HepG2 (cell line): ENCODE data around the gene CIB2. TPM values are rescaled to one million over a fixed set of nuclear protein-coding genes. Genes with fewer than 3 reads are reported as not detected.

Experiments used
- RXRA ChIP-seq: sonication (generic); formaldehyde crosslinking; IDR thresholded peaks from 2 replicates; pipeline ENCODE4 v1.5.1; 2020; ENCODE audit warnings: missing genetic modification reagents
- TBX2 ChIP-seq: sonication (generic); formaldehyde crosslinking; IDR thresholded peaks from 2 replicates; pipeline ENCODE4 v1.5.0; 2020; ENCODE audit warnings: missing genetic modification reagents, mild to moderate bottlenecking, borderline replicate concordance
- ZNF142 ChIP-seq: sonication (generic); formaldehyde crosslinking; IDR thresholded peaks from 2 replicates; pipeline ENCODE4 v1.4.0; 2020; ENCODE audit warnings: missing genetic modification reagents
- ZNF234 ChIP-seq: sonication (generic); formaldehyde crosslinking; conservative IDR thresholded peaks from 2 replicates; pipeline ENCODE4 v1.5.1; 2020; ENCODE audit warnings: mild to moderate bottlenecking, missing genetic modification reagents
- ZNF549 ChIP-seq: sonication (generic); formaldehyde crosslinking; IDR thresholded peaks from 2 replicates; pipeline ENCODE4 v1.5.0; 2020; ENCODE audit warnings: missing genetic modification reagents
- ZSCAN29 ChIP-seq: sonication (generic); formaldehyde crosslinking; conservative IDR thresholded peaks from 2 replicates; pipeline ENCODE4 v1.4.0; 2020; ENCODE audit warnings: mild to moderate bottlenecking, missing genetic modification reagents
- polyA plus RNA-seq, 8 experiments: library from polyadenylated mRNA; depleted of rRNA in 3 of 8; stranded (reverse) in 7 of 8; unstranded in 1 of 8; fragments of >200 nt; fragmentation: Illumina TruSeq in 4 of 8; extraction: Trizol in 4 of 8; gene quantifications; 2 replicates each; pipeline versions ENCODE4 v1.2.1 to v1.2.3, GENCODE V29; 2011 to 2016; ENCODE audit warnings: low read depth in 4 of 8, missing spikeins in 1 of 8, mixed read lengths in 1 of 8; ENCODE audit not compliant: insufficient read depth in 1 of 8
- total RNA-seq, 5 experiments: library from RNA; depleted of rRNA; stranded (reverse); fragments of >200 nt; fragmentation: Illumina TruSeq; extraction: Trizol; gene quantifications; 2 replicates each; pipeline ENCODE4 v1.2.3, GENCODE V29; 2016; ENCODE audit warnings: low read depth in 1 of 5
- TF ChIP-seq, protein P1 (sequence below): sonication (generic); formaldehyde crosslinking; IDR thresholded peaks from 2 replicates; pipeline ENCODE4 v1.5.0; 2020; ENCODE audit warnings: missing genetic modification reagents
- TF ChIP-seq, protein P2 (sequence below): sonication (generic); formaldehyde crosslinking; IDR thresholded peaks from 2 replicates; pipeline ENCODE4 v1.5.0; 2020; ENCODE audit warnings: missing genetic modification reagents
- TF ChIP-seq, protein P3 (sequence below): IDR thresholded peaks from 2 replicates; pipeline ENCODE4 v1.6.1; 2012; ENCODE audit warnings: low read depth, low read length, improper control_type of control experiment

CIB2 gene
- total and polyA plus RNA-seq, 2 of the 13 experiments (the other 11 are each of a cell fraction or from before 2014, with no cell fraction given): 1.4 to 1.5 TPM

DNA sequence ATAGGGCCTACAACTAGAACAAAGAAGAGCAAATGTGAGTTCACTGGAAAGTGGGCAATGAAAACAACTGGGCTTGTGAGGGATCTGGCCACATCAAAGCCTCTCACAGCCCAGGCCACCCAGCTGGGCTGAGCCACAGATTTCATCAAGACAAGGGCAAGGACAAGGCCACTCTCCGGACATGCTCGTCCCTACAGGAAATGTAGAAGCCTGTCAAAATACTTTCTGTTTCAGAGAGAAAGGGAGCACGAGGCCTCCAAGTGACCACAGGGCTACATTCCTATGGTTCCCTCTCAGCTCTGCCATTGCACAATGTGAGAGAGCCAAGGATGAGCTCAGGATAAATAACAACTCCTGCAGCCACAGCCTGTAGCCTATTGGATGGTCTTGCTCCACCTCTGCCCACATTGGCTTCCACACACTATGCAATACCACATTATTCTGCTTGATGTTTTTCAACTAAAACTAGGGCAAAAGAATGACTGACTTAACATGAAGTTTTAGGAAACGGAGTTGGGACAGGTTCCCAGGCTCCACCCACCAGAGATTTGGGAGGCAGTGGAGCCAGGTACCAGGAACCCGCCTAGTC, 65.9 kb downstream of the CIB2 start (continued):
- no peak for TF ChIP-seq ZNF142 (CRISPR knock-in tag)
- peak; percentile 92 for TF ChIP-seq ZSCAN29 (CRISPR knock-in tag)
- TF ChIP-seq, protein P1, sequence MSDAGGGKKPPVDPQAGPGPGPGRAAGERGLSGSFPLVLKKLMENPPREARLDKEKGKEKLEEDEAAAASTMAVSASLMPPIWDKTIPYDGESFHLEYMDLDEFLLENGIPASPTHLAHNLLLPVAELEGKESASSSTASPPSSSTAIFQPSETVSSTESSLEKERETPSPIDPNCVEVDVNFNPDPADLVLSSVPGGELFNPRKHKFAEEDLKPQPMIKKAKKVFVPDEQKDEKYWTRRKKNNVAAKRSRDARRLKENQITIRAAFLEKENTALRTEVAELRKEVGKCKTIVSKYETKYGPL (CRISPR knock-in tag): no peak
- TF ChIP-seq ZNF234: no peak
- TF ChIP-seq, protein P2, sequence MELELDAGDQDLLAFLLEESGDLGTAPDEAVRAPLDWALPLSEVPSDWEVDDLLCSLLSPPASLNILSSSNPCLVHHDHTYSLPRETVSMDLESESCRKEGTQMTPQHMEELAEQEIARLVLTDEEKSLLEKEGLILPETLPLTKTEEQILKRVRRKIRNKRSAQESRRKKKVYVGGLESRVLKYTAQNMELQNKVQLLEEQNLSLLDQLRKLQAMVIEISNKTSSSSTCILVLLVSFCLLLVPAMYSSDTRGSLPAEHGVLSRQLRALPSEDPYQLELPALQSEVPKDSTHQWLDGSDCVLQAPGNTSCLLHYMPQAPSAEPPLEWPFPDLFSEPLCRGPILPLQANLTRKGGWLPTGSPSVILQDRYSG: no peak
- TF ChIP-seq TBX2 (CRISPR knock-in tag): peak; percentile 96
- TF ChIP-seq ZNF549 (CRISPR knock-in tag): no peak
- TF ChIP-seq, protein P3, sequence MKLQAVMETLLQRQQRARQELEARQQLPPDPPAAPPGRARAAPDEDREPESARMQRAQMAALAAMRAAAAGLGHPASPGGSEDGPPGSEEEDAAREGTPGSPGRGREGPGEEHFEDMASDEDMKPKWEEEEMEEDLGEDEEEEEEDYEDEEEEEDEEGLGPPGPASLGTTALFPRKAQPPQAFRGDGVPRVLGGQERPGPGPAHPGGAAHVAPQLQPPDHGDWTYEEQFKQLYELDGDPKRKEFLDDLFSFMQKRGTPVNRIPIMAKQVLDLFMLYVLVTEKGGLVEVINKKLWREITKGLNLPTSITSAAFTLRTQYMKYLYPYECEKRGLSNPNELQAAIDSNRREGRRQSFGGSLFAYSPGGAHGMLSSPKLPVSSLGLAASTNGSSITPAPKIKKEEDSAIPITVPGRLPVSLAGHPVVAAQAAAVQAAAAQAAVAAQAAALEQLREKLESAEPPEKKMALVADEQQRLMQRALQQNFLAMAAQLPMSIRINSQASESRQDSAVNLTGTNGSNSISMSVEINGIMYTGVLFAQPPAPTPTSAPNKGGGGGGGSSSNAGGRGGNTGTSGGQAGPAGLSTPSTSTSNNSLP: peak; percentile 40; the same call in 1 of the 2 replicates
- peak; percentile 96 for TF ChIP-seq RXRA (CRISPR knock-in tag)
